ENCODE data around the gene ANKHD1.
A peak's percentile ranks its signal among the peaks of the same experiment; 100 is the strongest.

The ANKHD1 gene, protein sequence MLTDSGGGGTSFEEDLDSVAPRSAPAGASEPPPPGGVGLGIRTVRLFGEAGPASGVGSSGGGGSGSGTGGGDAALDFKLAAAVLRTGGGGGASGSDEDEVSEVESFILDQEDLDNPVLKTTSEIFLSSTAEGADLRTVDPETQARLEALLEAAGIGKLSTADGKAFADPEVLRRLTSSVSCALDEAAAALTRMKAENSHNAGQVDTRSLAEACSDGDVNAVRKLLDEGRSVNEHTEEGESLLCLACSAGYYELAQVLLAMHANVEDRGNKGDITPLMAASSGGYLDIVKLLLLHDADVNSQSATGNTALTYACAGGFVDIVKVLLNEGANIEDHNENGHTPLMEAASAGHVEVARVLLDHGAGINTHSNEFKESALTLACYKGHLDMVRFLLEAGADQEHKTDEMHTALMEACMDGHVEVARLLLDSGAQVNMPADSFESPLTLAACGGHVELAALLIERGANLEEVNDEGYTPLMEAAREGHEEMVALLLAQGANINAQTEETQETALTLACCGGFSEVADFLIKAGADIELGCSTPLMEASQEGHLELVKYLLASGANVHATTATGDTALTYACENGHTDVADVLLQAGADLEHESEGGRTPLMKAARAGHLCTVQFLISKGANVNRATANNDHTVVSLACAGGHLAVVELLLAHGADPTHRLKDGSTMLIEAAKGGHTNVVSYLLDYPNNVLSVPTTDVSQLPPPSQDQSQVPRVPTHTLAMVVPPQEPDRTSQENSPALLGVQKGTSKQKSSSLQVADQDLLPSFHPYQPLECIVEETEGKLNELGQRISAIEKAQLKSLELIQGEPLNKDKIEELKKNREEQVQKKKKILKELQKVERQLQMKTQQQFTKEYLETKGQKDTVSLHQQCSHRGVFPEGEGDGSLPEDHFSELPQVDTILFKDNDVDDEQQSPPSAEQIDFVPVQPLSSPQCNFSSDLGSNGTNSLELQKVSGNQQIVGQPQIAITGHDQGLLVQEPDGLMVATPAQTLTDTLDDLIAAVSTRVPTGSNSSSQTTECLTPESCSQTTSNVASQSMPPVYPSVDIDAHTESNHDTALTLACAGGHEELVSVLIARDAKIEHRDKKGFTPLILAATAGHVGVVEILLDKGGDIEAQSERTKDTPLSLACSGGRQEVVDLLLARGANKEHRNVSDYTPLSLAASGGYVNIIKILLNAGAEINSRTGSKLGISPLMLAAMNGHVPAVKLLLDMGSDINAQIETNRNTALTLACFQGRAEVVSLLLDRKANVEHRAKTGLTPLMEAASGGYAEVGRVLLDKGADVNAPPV (N-terminal part only)

DNA sequence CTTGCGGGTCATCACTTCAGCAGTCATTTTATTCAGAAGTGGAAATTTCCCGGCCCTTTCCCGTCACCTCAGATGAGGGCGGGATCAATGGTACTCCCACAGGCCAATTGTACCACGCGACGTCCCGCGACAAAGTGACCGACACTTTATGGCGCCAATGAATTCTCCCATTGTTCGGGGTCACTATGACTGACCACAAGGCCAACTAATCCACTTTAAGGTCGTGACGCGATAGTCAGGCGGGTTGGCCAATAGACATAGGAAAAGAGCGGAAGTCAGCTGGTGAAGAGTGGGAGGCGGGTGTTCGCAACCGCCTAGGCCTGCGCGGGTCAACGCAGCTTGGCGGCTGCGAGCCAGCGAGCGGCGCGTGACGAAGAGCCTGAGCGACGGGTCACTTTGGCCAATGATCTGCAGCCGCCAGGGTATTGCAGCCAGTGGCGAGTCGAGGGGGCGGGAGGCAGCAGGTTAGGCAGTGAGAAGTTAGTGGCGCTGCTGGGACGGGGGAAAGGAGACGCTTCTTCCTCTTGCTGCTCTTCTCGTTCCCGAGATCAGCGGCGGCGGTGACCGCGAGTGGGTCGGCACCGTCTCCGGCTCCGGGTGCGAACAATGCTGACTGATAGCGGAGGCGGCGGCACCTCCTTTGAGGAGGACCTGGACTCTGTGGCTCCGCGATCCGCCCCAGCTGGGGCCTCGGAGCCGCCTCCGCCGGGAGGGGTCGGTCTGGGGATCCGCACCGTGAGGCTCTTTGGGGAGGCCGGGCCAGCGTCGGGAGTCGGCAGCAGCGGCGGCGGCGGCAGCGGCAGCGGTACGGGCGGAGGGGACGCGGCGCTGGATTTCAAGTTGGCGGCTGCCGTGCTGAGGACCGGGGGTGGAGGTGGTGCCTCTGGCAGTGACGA lies at the start of gene ANKHD1:
ANKHD1 (plus strand) TSS at position 472 of the 896 bp plus-strand sequence; CDS start at position 607, 135 bp downstream.
- DNase-seq = peak; percentile 100

DNA sequence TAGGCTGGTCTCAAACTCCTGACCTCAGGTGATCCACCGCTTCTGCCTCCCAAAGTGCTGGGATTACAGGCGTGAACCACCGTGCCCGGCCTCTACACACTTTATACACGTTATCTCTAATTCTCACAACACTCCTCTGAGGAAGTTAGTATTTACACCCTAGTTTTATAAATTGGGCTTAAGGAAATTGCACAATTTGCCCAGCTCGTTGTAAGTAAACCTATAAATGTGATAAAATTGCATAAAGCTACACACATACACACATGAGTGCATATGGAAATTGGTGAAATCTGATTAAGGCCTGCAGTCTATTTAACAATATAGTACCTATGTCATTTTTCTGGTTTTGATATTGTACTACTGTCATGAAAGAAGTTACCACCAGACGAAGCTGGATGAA lies 46.1 kb upstream of the ANKHD1 start:
- DNase-seq = no peak

DNA sequence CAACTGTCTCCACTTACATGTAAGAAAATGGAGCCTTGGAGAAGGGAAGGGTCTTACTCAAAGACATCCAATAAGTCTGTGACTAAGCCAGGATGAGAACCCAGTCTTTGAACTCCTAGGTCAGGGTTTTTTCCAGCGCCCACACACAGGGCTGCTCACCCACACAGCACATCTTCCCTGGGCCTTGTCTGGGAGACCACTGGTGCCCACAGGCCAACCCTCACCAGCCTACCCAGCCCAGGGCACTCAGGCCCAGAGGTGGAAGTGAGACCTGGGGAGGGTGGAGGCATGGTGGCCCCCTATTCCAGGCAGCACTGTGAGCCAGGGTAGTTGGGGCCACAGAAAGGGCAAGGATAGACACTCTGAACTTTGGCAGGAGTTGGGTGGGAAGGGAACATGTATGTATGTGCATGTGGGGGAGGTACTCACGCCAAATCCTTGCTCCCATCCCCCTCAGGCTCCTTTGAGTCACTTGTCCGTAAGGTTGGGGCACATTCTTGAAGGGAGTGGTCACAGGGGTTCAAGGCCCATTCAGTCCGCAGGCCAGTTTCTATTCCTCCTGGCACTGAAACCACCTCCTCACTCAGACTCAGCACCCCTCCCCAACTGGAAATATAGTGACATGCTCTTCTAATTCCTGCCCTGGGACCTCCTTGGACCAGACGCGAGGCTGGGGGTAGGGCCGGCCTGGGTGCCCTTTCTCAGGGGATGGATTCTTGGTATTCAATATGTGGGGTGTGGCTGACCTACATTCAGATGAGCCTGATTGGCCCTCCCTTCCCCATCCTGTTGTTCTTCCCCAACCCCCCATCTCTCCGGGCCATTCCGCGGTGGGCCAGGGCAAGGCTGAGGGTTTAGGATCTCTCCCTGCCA lies 44.5 kb upstream of the ANKHD1 start:
- DNase-seq = no peak

DNA sequence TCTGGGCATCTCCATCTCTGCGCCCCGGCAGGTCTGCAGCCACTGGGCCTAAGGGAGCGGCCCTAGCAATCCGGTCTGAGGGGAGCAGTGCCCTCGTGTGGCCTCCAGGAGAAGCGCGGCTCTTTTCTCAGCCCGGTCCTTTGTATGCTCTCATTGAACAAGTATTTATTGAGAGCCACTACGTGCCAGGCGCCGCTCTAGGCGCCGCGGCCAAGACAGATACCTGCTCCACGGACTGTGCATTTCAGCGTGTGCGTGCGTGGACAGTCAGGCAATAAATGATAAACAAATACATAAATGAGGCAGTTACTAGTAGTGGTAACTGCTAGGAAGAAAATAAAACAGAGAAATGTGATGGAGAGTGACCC lies 43.9 kb upstream of the ANKHD1 start:
- DNase-seq = peak; percentile 86 to 89

DNA sequence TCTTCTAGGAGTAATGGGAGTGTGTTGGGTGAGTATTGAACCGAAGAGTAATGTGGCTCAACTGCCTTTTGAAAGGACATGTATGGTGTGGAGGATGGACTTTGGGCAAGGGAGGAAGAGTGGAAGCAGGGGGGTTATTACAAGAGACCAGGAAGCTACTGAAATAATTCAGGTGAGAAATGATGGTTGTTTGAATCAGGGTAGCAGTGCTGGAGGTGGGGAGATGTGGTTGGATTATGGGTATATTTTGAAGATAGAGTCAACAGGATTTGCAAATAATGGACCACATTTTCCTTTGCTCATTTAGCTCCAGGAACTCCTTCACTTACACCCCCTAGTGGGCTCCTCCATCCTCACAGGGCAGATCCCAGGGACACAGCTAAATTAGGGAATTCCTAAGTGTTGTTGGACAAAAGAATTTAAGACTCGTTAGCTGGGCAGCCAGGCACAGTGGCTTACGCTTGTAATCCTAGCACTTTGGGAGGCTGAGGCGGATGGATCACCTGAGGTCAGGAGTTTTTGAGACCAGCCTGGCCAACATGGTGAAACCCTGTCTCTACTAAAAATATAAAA lies 42.8 kb upstream of the ANKHD1 start:
- peak; percentile 43 to 56 for DNase-seq

DNA sequence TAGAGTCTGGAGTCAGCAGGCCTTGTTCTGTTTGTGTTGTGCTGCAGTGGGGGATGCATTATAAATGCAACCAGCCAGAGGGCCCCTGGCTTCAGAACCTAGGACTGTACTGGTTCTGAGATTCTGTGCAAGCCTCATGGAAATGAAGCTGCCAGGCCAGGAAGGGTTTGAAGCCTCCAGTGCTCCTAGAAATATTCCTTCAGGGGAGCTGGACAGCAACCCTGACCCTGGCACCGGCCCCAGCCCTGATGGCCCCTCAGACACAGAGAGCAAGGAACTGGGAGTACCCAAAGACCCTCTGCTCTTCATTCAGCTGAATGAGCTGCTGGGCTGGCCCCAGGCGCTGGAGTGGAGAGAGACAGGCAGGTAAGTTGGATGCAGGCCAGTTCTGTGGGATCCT lies 41.5 kb upstream of the ANKHD1 start, which contains the start of gene SLC4A9:
SLC4A9 (plus strand) TSS at position 94 of the 400 bp plus-strand sequence; CDS start at position 137, 43 bp downstream.
- DNase-seq = no peak

DNA sequence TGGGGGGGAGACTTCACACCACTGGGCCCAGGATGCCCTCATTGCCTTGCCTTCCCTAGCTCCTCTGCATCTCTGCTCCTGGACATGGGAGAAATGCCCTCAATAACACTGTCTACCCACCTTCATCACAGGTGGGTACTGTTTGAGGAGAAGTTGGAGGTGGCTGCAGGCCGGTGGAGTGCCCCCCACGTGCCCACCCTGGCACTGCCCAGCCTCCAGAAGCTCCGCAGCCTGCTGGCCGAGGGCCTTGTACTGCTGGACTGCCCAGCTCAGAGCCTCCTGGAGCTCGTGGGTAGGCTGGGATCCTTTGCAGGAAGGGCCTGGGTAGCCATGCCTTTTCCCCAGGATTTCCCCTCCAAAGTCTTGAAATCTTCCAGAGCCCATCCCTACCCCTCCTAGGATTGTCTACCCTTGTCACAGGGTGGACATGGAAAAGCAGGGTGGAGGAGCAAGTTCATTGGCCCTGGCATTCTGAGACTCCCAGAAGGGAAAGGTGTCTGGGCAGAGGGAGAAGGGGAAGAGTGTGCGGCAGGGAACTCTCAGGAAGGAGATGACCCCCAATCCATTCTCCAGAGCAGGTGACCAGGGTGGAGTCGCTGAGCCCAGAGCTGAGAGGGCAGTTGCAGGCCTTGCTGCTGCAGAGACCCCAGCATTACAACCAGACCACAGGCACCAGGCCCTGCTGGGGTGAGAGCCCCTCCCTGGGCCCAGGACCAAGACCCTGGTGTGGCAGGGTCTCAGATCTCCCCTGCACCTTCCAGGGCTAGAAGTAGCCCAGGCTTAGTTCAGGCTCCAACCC lies 40.8 kb upstream of the ANKHD1 start:
- DNase-seq = no peak

DNA sequence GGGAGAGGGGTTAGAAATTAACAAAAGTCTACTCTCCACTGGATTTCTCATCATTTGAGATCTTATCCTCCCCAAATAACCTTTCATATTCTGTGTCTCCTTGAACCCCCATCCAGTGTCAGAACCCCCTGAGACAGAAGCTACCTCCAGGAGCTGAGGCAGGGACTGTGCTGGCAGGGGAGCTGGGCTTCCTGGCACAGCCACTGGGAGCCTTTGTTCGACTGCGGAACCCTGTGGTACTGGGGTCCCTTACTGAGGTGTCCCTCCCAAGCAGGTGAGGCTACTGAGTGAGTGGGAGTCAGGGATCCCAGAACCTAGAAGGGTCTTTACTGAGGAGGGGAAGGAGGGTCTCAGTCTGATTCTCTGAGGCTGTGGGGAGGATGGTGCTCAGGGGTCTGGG lies 39.7 kb upstream of the ANKHD1 start:
- DNase-seq = no peak

DNA sequence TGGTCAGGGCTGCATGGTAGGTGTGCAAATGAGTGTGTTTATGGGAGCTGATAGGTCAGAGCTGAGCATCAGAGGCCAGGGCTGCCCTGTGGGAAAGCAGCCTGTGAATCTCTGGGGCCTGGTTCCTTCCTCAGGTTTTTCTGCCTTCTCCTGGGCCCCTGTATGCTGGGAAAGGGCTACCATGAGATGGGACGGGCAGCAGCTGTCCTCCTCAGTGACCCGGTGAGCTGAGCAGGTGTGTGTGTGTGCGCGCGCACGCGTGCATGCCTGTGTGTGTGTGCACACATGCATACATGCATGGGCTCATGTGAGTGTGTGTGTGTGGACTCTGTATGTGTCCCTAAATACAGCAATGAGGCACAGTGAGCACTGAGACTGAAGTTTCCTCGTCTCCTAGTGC lies 39.3 kb upstream of the ANKHD1 start:
- no peak for DNase-seq

DNA sequence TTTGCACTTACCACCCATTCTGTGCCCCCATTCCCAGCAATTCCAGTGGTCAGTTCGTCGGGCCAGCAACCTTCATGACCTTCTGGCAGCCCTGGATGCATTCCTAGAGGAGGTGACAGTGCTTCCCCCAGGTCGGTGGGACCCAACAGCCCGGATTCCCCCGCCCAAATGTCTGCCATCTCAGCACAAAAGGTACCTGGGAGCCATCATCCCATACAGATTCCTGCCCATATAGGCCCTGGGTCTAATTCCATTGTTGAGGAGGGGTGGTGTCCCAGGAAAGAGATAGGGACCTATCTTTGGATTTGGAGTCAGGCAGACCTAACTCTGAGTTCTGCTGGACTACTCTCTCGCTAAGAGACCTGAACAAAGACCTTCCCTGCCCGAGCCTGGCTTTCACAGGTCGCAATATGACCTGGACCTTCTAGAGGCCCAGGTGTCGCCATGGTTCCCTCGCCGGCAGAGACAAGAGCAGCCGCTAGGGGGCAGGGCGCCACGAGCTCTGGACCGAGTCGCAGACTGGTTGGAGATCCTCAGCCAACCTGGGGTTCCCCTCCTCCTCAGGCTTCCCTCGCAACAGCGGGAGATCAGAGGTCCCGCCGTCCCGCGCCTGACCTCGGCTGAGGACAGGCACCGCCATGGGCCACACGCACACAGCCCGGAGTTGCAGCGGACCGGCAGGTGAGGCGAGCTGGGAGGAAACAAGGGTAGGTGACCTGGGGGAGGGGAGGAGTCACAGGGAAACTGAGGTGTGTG lies 38.6 kb upstream of the ANKHD1 start:
- DNase-seq = peak; percentile 63 to 68

DNA sequence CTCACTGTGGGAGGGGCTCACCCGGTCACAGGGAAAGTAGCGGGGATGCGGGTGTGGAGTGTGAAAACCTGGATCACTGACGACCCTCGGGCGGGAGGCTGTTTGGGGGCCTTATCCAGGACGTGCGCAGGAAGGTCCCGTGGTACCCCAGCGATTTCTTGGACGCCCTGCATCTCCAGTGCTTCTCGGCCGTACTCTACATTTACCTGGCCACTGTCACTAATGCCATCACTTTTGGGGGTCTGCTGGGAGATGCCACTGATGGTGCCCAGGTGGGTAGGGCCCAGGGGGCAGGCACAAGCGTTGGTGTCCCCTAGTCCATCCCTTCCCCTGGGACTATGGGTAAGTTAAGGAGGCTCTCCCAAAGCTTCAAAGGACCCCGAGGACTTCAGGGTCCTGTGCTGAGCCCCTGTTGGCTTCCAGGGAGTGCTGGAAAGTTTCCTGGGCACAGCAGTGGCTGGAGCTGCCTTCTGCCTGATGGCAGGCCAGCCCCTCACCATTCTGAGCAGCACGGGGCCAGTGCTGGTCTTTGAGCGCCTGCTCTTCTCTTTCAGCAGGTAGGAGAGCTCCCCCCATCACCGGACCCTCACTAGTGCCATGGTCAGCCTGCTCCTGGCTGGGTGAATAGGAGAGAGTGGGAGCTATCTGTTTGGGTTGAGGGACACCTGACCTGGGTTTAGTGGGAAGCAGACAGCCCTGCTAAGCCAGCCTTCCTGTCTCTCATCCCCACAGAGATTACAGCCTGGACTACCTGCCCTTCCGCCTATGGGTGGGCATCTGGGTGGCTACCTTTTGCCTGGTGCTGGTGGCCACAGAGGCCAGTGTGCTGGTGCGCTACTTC lies 37.8 kb upstream of the ANKHD1 start:
- no peak for DNase-seq

DNA sequence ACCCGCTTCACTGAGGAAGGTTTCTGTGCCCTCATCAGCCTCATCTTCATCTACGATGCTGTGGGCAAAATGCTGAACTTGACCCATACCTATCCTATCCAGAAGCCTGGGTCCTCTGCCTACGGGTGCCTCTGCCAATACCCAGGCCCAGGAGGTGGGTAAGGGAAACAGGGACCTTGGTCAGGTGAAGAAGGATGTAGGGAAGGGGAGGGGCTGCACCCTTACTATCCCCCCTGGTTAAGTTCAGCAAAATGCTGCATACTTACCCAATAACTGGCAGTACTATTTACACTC lies 37.2 kb upstream of the ANKHD1 start:
- DNase-seq = no peak

DNA sequence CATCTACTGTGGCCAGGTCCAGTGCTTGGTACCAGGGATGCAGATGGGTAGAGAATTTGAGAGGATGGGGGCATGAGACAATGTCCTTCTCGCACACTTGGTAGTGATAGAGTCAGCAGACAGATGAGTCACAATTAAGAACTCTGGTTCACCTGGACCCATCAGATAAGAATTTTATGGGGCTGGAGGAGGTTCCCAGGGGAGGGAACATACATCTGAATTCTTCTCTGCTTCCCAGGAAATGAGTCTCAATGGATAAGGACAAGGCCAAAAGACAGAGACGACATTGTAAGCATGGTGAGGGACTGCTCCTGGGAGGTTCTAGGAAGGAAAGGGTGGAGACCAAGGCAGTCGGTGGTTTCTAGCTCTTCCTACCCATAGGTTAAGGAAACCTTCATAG lies 36.4 kb upstream of the ANKHD1 start:
- DNase-seq = no peak

DNA sequence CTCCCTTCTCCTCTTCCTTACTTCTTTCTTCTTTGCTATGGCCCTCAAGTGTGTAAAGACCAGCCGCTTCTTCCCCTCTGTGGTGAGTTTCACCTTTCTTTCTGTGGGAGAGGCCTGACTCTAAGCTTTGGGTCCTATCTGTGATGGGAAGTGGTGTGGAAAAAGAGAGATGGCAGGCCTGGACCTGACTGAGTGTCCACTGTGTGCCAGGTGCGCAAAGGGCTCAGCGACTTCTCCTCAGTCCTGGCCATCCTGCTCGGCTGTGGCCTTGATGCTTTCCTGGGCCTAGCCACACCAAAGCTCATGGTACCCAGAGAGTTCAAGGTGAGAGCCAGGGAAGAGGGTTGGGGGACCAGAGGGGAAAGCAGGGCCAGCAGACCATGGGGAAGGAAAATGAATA lies 35.7 kb upstream of the ANKHD1 start:
- no peak for DNase-seq

DNA sequence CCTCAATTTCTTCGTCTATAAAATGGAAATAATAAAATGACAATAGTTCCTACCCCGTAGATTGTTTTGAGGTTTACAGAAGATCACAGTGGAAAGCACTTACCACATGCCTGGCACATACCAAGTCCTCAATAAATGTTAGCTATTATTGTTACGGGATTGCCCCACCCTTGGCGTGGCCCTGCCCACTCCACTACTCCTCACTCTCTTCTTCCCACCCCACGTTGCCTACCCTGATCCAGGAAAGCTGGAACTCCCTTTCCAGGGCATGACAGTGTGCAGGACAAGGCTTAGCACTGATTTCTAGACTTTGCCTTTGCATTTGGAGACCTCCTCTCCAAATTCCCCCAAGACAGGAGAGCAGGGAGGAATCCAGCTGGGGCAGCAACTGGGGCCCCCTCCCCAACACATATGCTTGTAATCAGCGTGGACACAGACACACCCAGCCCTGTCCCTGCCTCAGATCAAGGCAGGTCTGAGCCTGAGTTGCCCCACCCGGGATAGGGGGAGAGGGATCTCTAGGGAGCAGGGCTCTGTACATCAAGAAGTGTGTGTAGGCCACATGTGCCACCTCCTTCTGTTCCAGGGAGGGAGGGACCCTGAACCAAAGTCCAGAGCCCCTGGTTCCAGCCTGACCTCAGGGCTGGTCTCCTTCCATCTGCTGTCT lies 34.9 kb upstream of the ANKHD1 start:
- no peak for DNase-seq

DNA sequence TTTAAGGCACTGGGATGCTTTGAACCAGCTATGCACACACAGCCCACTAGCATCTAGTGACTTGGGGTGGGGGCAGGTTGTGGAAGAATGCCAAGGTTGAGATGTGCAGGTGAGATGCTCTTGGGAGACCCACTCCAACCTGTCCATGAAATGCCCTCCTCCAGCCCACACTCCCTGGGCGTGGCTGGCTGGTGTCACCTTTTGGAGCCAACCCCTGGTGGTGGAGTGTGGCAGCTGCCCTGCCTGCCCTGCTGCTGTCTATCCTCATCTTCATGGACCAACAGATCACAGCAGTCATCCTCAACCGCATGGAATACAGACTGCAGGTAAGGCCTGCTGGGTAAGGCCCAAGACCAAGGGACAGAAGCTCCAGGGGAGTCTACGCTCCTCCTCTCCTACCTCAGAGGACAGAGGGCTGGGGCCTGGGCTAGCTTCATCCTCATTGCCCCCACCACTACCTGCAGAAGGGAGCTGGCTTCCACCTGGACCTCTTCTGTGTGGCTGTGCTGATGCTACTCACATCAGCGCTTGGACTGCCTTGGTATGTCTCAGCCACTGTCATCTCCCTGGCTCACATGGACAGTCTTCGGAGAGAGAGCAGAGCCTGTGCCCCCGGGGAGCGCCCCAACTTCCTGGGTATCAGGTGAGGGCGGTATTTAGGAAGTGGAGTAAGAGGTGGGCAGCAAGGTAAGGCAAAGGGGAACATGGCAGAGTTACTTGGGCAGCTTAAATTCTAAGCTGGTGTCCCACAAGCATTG lies 34.2 kb upstream of the ANKHD1 start:
- no peak for DNase-seq

Measured in SHP77 (cell line).